ENCODE data around the gene NXPH4.

The NXPH4 gene

DNA sequence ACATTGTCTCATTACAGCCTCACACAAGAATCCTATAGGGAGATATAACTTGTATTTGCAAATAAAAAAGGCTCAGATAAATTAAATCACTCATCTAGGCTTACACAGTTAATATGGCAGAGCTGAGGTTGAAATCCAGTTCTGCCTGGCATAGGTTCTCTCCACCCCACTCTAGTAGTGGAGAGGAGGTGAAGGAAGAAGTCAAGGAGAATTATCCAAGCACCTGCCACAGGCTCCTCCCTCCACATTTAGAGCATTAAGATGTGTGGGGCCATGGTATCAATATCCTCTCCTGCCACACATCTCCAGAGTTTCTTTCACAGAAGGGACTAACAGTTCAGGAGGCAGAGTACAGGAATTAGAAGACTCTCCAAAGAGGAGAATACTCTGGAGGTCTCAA, 56.9 kb downstream of the NXPH4 start:
- no peak for DNase-seq (ENCODE audit: low read depth in 2 of 2)

Data from stimulated activated CD4-positive, alpha-beta T cell treated with anti-CD3 and anti-CD28 coated beads, Interleukin-15, amount 100 ng/mL, for 48 hours (primary cell).